Suprapubic skin (tissue), 4 donors: ENCODE measurements around the gene ANKS1A. TPM values are rescaled to one million over a fixed set of nuclear protein-coding genes. Genes with fewer than 3 reads are reported as not detected.

Experiments used
- DNase-seq, 2 donors: peaks; one replicate each; pipeline ENCODE4 v3.0.0-alpha.2; 2019; ENCODE audit warnings: low spot score in 2 of 2
- H3K27ac ChIP-seq: fragments of 200-600 bp; sonication (generic); one replicate; pipeline ENCODE4 v1.5.1; 2019
- H3K27me3 ChIP-seq: fragments of 200-600 bp; sonication (generic); one replicate; pipeline ENCODE4 v1.5.1; 2019
- H3K36me3 ChIP-seq: fragments of 200-600 bp; sonication (generic); one replicate; pipeline ENCODE4 v1.5.1; 2019
- H3K4me1 ChIP-seq: fragments of 200-600 bp; sonication (generic); one replicate; pipeline ENCODE4 v1.5.1; 2019
- H3K4me3 ChIP-seq: fragments of 200-600 bp; sonication (generic); one replicate; pipeline ENCODE4 v1.5.1; 2019; ENCODE audit warnings: mild to moderate bottlenecking
- H3K9me3 ChIP-seq: fragments of 200-600 bp; sonication (generic); one replicate; pipeline ENCODE4 v1.5.1; 2019
- CTCF ChIP-seq, 2 donors: fragments of 200-600 bp in 1 of 2; fragments of 450-650 bp in 1 of 2; sonication (generic) in 1 of 2; IDR thresholded peaks; one replicate each; pipeline ENCODE4 v1.5.1; 2016 to 2019; ENCODE audit warnings: antibody characterized with exemption in 2 of 2, mild to moderate bottlenecking in 1 of 2, moderate library complexity in 1 of 2
- EP300 ChIP-seq: sonication (generic); formaldehyde crosslinking; IDR thresholded peaks from one replicate; pipeline ENCODE4 v1.6.1; 2017; ENCODE audit warnings: antibody characterized with exemption
- POLR2A ChIP-seq, 2 donors: fragments of 450-650 bp; IDR thresholded peaks; one replicate each; pipeline ENCODE4 v1.6.1; 2017; ENCODE audit warnings: antibody characterized with exemption in 2 of 2, mild to moderate bottlenecking in 2 of 2, moderate library complexity in 2 of 2
- POLR2AphosphoS5 ChIP-seq, 3 donors: sonication (generic); formaldehyde crosslinking; IDR thresholded peaks; one replicate each; pipeline ENCODE4 v1.6.1; 2017; ENCODE audit warnings: antibody characterized with exemption in 3 of 3
- WGBS: methylation state at CpG from one replicate; pipeline ENCODE4 v1.1.5; 2018; 5-methylcytosine and 5-hydroxymethylcytosine counted together
- total RNA-seq, 4 donors: library from RNA; depleted of rRNA; stranded (reverse); fragments of >200 nt; gene quantifications; one replicate each; pipeline ENCODE4 v1.1.0, GENCODE V29; 2016

Gene ANKS1A
- total RNA-seq, 4 donors from 2014 or later, result 24.7 to 34.6 (median 30.5) TPM

- WGBS, result 37% methylated on average over 13 of the region's 13 CpGs
- peak overlapping the region; percentile 80 for H3K27ac ChIP-seq
- H3K27me3 ChIP-seq, result no peaks in the 10 kb centered on the region
- H3K9me3 ChIP-seq, result no peaks in the 10 kb centered on the region
- no peaks in the 10 kb centered on the region for H3K36me3 ChIP-seq
- peak overlapping the region; percentile 17 for H3K4me3 ChIP-seq
- TF ChIP-seq EP300 (no peak), POLR2AphosphoS5 (IDR thresholded peaks at IDR 0.05) (no peak), CTCF (IDR thresholded peaks at IDR 0.05) (no peak), POLR2A (IDR thresholded peaks at IDR 0.05) (no peak)
- DNase-seq, result peak in 1 of 2 donors; percentile 77
- peaks cover 49% of the 10 kb centered on the region for H3K4me1 ChIP-seq
Observed at GRCh38 chr6:35034411-35035191, 145.5 kb downstream of the ANKS1A start.

- Histone ChIP-seq H3K36me3 (no peaks in the 10 kb centered on the region), H3K9me3 (no peaks in the 10 kb centered on the region), H3K27ac (peak overlapping the region; percentile 80), H3K27me3 (no peaks in the 10 kb centered on the region), H3K4me3 (no peak overlapping the region), H3K4me1 (peaks cover 49% of the 10 kb centered on the region)
- TF ChIP-seq POLR2AphosphoS5 (IDR thresholded peaks at IDR 0.05), result no peak
- 51% methylated on average over 5 of the region's 5 CpGs for WGBS
- no peak for DNase-seq
Observed at GRCh38 chr6:35035481-35036030, 146.5 kb downstream of the ANKS1A start.

- H3K27me3 ChIP-seq, result no peaks in the 10 kb centered on the region
- no peaks in the 10 kb centered on the region for H3K9me3 ChIP-seq
- peak overlapping the region; percentile 80 for H3K27ac ChIP-seq
- 71% methylated on average over 7 of the region's 7 CpGs for WGBS
- H3K4me1 ChIP-seq, result peaks cover 50% of the 10 kb centered on the region
- H3K36me3 ChIP-seq, result no peaks in the 10 kb centered on the region
- DNase-seq, result peak in 1 of 2 donors; percentile 24
- H3K4me3 ChIP-seq, result no peak overlapping the region
- TF ChIP-seq CTCF (IDR thresholded peaks at IDR 0.05) (no peak), EP300 (no peak)
Observed at GRCh38 chr6:35036059-35036827, 147.2 kb downstream of the ANKS1A start.

- H3K4me1 ChIP-seq, result peaks cover 55% of the 10 kb centered on the region
- H3K27ac ChIP-seq, result no peak overlapping the region
- H3K9me3 ChIP-seq, result no peaks in the 10 kb centered on the region
- H3K36me3 ChIP-seq, result no peaks in the 10 kb centered on the region
- H3K27me3 ChIP-seq, result no peaks in the 10 kb centered on the region
- no peak for DNase-seq
- TF ChIP-seq POLR2AphosphoS5 (IDR thresholded peaks at IDR 0.05), result no peak
- TF ChIP-seq POLR2A (IDR thresholded peaks at IDR 0.05), result no peak
- TF ChIP-seq EP300, result no peak
- no peak for TF ChIP-seq CTCF (IDR thresholded peaks at IDR 0.05)
- H3K4me3 ChIP-seq, result no peak overlapping the region
- 68% methylated on average over 8 of the region's 8 CpGs for WGBS
Observed at GRCh38 chr6:35036828-35037663, 148.0 kb downstream of the ANKS1A start.

- Histone ChIP-seq H3K36me3 (no peaks in the 10 kb centered on the region), H3K27me3 (no peaks in the 10 kb centered on the region), H3K4me1 (peaks cover 56% of the 10 kb centered on the region), H3K9me3 (no peaks in the 10 kb centered on the region), H3K4me3 (no peak overlapping the region), H3K27ac (no peak overlapping the region)
- 95% methylated on average over 2 of the region's 2 CpGs for WGBS
- no peak for DNase-seq
- TF ChIP-seq CTCF (IDR thresholded peaks at IDR 0.05), result no peak
Observed at GRCh38 chr6:35037664-35038038, 148.6 kb downstream of the ANKS1A start.
